Mammary epithelial cell (primary cell): ENCODE data around the gene ZNF664.

Source experiments
- CTCF ChIP-seq, 2 donors: IDR thresholded peaks in 1 of 2; conservative IDR thresholded peaks in 1 of 2; 2 replicates each; pipeline ENCODE4 v1.5.1; 2011 to 2012; ENCODE audit warnings: inconsistent platforms in 2 of 2, low read length in 2 of 2, mild to moderate bottlenecking in 2 of 2, control low read depth in 1 of 2, low read depth in 1 of 2; ENCODE audit not compliant: insufficient read depth in 1 of 2; ENCODE audit errors: extremely low read depth in 1 of 2
- EZH2 ChIP-seq: IDR thresholded peaks from 2 replicates; pipeline ENCODE4 v1.6.1; 2012; ENCODE audit warnings: low read length, inconsistent platforms, borderline replicate concordance

GRCh38 chr12:124032265-124032886 is 59.4 kb downstream of the ZNF664 start:
- TF ChIP-seq EZH2, result no peak
- TF ChIP-seq CTCF (conservative IDR thresholded peaks at IDR 0.05 in 1 of 2, IDR thresholded peaks at IDR 0.05 in 1 of 2; ENCODE audit: extremely low read depth in 1 of 2, insufficient read depth in 1 of 2, low read depth in 1 of 2, low read length in 2 of 2), result peak; percentile 84 to 87
